NK-92 treated with Interleukin-12 subunit alpha and Interleukin-12 subunit beta, amount 100 ng/mL, for 24 hours (cell line): ENCODE data around the gene TRIM14.
A peak's percentile ranks its signal among the peaks of the same experiment; 100 is the strongest.
"Not testable (repeated sequence)": the region's sequence is repeated elsewhere in the genome, so short reads cannot be mapped to it uniquely, and the experiment has no call there.

Experiments
- DNase-seq: peaks from one replicate; lab custom pipeline; 2025; lab: John Stamatoyannopoulos, UW

Gene TRIM14

GRCh38 chr9:98140503-98140902 is 21.5 kb upstream of the TRIM14 start:
- DNase-seq, result no peak

GRCh38 chr9:98136489-98136888 is 17.5 kb upstream of the TRIM14 start:
- no peak for DNase-seq

GRCh38 chr9:98135938-98136337 is 16.9 kb upstream of the TRIM14 start:
- DNase-seq, result no peak

- no peak for DNase-seq
Observed at GRCh38 chr9:98135558-98135934, 16.5 kb upstream of the TRIM14 start.

GRCh38 chr9:98134702-98135557 is 15.9 kb upstream of the TRIM14 start:
- DNase-seq, result no peak

- DNase-seq, result no peak
Observed at GRCh38 chr9:98132806-98133631, 14.0 kb upstream of the TRIM14 start.

GRCh38 chr9:98132158-98132557 is 13.1 kb upstream of the TRIM14 start:
- DNase-seq, result no peak

- no peak for DNase-seq
Observed at GRCh38 chr9:98130576-98131228, 11.7 kb upstream of the TRIM14 start.

- not testable (repeated sequence) for DNase-seq
Observed at GRCh38 chr9:98130060-98130459, 11.0 kb upstream of the TRIM14 start.

GRCh38 chr9:98129451-98129881 is 10.4 kb upstream of the TRIM14 start:
- DNase-seq, result no peak

- no peak for DNase-seq
Observed at GRCh38 chr9:98128316-98128715, 9.3 kb upstream of the TRIM14 start.

GRCh38 chr9:98127226-98127625 is 8.2 kb upstream of the TRIM14 start:
- no peak for DNase-seq

- DNase-seq, result no peak
Observed at GRCh38 chr9:98124637-98125426, 5.8 kb upstream of the TRIM14 start.

GRCh38 chr9:98124091-98124490 is 5.1 kb upstream of the TRIM14 start:
- DNase-seq, result not testable (repeated sequence)

GRCh38 chr9:98121058-98121457 is 2.0 kb upstream of the TRIM14 start:
- no peak for DNase-seq

GRCh38 chr9:98120476-98120875 is 1.5 kb upstream of the TRIM14 start:
- no peak for DNase-seq

GRCh38 chr9:98117984-98118639 is 910 bp downstream of the TRIM14 start:
- DNase-seq, result peak; percentile 35

- DNase-seq, result not testable (repeated sequence)
Observed at GRCh38 chr9:98117097-98117496, 1.9 kb downstream of the TRIM14 start.

- no peak for DNase-seq
Observed at GRCh38 chr9:98109052-98109451, 10.0 kb downstream of the TRIM14 start.

GRCh38 chr9:98108531-98109031 is 10.4 kb downstream of the TRIM14 start:
- DNase-seq, result peak; percentile 12

GRCh38 chr9:98107926-98108325 is 11.1 kb downstream of the TRIM14 start:
- no peak for DNase-seq
